ENCODE data around the gene ZNF70. TPM values are rescaled to one million over a fixed set of nuclear protein-coding genes. Genes with fewer than 3 reads are reported as not detected.

Gene ZNF70
- total and polyA plus RNA-seq, 4 donors, result 4.3 to 11.2 (median 7.7) TPM

DNA sequence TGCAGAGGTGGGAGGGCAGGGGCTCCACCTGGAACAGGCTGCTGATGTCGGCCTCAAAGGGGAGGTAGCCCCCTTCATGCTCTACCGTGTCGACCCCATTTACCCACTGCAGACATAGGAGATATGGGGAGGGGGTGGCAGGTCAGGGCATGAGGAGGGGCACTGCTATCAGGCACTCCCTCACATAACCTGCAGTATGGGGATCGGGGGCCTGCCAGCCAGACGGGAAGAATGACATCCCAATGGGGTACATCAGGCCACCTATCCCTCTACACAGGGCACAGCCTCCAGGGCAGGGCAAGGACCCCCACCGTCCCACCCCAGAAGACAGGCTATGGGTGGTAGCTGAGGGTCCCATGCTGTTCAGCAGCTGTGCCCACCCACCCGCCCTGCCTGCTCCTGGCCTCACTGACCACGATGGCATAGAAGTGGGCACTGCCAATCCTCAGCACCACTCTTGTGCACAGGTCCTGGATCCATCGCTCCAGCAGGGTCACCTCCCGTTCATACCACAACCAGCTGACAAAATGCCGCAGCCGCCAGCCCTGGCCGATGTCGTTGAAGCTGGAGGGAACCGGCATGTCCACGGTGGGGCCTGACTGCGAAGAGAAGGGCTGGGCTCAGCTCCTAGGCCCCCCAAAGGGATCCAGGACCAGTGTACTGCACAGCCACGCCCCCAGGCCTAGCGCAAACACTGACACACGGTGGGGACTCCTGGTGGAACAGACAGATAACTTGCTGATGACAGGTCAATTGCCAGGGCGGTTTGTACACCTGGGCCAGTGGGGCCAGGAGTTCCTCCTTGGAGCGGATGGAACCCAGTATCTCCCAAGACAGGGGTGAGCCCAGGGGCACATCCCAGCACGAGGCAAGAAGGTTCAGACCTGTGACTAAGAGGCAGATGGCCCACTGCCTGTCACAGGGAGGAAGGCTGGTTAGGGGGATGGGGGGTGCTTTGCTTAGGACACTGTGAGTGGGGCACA, 36.0 kb downstream of the ZNF70 start:
- H3K4me1 ChIP-seq (ENCODE audit: control insufficient read depth, insufficient read depth, low read length), result peaks cover 22% of the 10 kb centered on the region
- H3K9me3 ChIP-seq (ENCODE audit: control insufficient read depth, insufficient read depth, low read length), result no peaks in the 10 kb centered on the region
- H3K27me3 ChIP-seq (ENCODE audit: control insufficient read depth, insufficient read depth, low read length), result no peaks in the 10 kb centered on the region
- 86% methylated on average over 16 of the region's 23 CpGs for WGBS (ENCODE audit: insufficient coverage)
- DNase-seq (ENCODE audit: low read depth in 4 of 6, low spot score in 6 of 6), result no peak
- no peak overlapping the region for H3K27ac ChIP-seq (ENCODE audit: low read depth, low read length)
- peaks cover 44% of the 10 kb centered on the region for H3K36me3 ChIP-seq (ENCODE audit: control insufficient read depth, insufficient read depth, low read length)
- no peak overlapping the region for H3K4me3 ChIP-seq (ENCODE audit: low read depth, low read length)

GRCh38 chr22:23713696-23714595, 37.0 kb downstream of the ZNF70 start:
- peaks cover 22% of the 10 kb centered on the region for H3K4me1 ChIP-seq (ENCODE audit: control insufficient read depth, insufficient read depth, low read length)
- no peak overlapping the region for H3K27ac ChIP-seq (ENCODE audit: low read depth, low read length)
- H3K9me3 ChIP-seq (ENCODE audit: control insufficient read depth, insufficient read depth, low read length), result no peaks in the 10 kb centered on the region
- WGBS (ENCODE audit: insufficient coverage), result 96% methylated on average over 20 of the region's 28 CpGs
- no peak overlapping the region for H3K4me3 ChIP-seq (ENCODE audit: low read depth, low read length)
- peaks cover 47% of the 10 kb centered on the region for H3K36me3 ChIP-seq (ENCODE audit: control insufficient read depth, insufficient read depth, low read length)
- no peaks in the 10 kb centered on the region for H3K27me3 ChIP-seq (ENCODE audit: control insufficient read depth, insufficient read depth, low read length)
- no peak for DNase-seq (ENCODE audit: low read depth in 4 of 6, low spot score in 6 of 6)

- Histone ChIP-seq H3K27ac (ENCODE audit: low read depth, low read length) (no peak overlapping the region), H3K4me3 (ENCODE audit: low read depth, low read length) (no peak overlapping the region), H3K27me3 (ENCODE audit: control insufficient read depth, insufficient read depth, low read length) (no peaks in the 10 kb centered on the region), H3K9me3 (ENCODE audit: control insufficient read depth, insufficient read depth, low read length) (no peaks in the 10 kb centered on the region), H3K4me1 (ENCODE audit: control insufficient read depth, insufficient read depth, low read length) (peaks cover 18% of the 10 kb centered on the region), H3K36me3 (ENCODE audit: control insufficient read depth, insufficient read depth, low read length) (peaks cover 57% of the 10 kb centered on the region)
- no peak for DNase-seq (ENCODE audit: low read depth in 4 of 6, low spot score in 6 of 6)
- 95% methylated on average over 12 of the region's 12 CpGs for WGBS (ENCODE audit: insufficient coverage)
These were observed 38.7 kb downstream of the ZNF70 start for GRCh38 chr22:23712256-23712655.

DNA sequence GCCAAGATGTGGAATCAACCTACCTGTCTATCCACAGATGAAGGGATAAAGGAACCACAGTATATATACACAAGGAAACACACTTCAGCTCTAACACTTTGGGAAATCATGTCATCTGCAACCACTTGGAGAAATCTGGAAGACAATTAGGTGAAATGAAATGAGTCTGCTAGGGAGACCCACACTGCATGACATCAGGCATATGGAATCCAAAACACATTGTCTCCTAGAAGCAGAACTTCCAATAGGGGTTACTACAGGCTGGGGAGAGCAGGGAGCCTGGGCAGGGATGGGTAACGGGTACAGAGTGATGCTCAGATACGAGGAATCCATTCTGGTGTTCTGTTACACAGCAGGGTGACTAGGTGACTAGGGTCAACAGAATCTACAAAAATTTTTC, 41.8 kb downstream of the ZNF70 start:
- Histone ChIP-seq H3K9me3 (ENCODE audit: control insufficient read depth, insufficient read depth, low read length) (no peaks in the 10 kb centered on the region), H3K27me3 (ENCODE audit: control insufficient read depth, insufficient read depth, low read length) (no peaks in the 10 kb centered on the region), H3K4me3 (ENCODE audit: low read depth, low read length) (no peak overlapping the region), H3K4me1 (ENCODE audit: control insufficient read depth, insufficient read depth, low read length) (no peaks in the 10 kb centered on the region), H3K36me3 (ENCODE audit: control insufficient read depth, insufficient read depth, low read length) (peaks cover 55% of the 10 kb centered on the region), H3K27ac (ENCODE audit: low read depth, low read length) (no peak overlapping the region)
- 100% methylated on average over 1 of the region's 2 CpGs for WGBS (ENCODE audit: insufficient coverage)
- DNase-seq (ENCODE audit: low read depth in 4 of 6, low spot score in 6 of 6), result no peak

- Histone ChIP-seq H3K9me3 (ENCODE audit: control insufficient read depth, insufficient read depth, low read length) (no peaks in the 10 kb centered on the region), H3K4me1 (ENCODE audit: control insufficient read depth, insufficient read depth, low read length) (no peaks in the 10 kb centered on the region), H3K27ac (ENCODE audit: low read depth, low read length) (no peak overlapping the region), H3K27me3 (ENCODE audit: control insufficient read depth, insufficient read depth, low read length) (no peaks in the 10 kb centered on the region), H3K4me3 (ENCODE audit: low read depth, low read length) (no peak overlapping the region), H3K36me3 (ENCODE audit: control insufficient read depth, insufficient read depth, low read length) (peaks cover 46% of the 10 kb centered on the region)
- DNase-seq (ENCODE audit: low read depth in 4 of 6, low spot score in 6 of 6), result no peak
- whole genome bisulfite sequencing (ENCODE audit: insufficient coverage), result no CpG with 5 or more reads among the region's 1 CpG
These were observed 42.6 kb downstream of the ZNF70 start for GRCh38 chr22:23708270-23708669.

GRCh38 chr22:23705358-23705757, 45.6 kb downstream of the ZNF70 start:
- WGBS (ENCODE audit: insufficient coverage), result no CpG with 5 or more reads among the region's 3 CpGs
- no peaks in the 10 kb centered on the region for H3K4me1 ChIP-seq (ENCODE audit: control insufficient read depth, insufficient read depth, low read length)
- DNase-seq (ENCODE audit: low read depth in 4 of 6, low spot score in 6 of 6), result no peak
- no peaks in the 10 kb centered on the region for H3K27me3 ChIP-seq (ENCODE audit: control insufficient read depth, insufficient read depth, low read length)
- H3K27ac ChIP-seq (ENCODE audit: low read depth, low read length), result no peak overlapping the region
- peaks cover 30% of the 10 kb centered on the region for H3K36me3 ChIP-seq (ENCODE audit: control insufficient read depth, insufficient read depth, low read length)
- H3K4me3 ChIP-seq (ENCODE audit: low read depth, low read length), result no peak overlapping the region
- H3K9me3 ChIP-seq (ENCODE audit: control insufficient read depth, insufficient read depth, low read length), result no peaks in the 10 kb centered on the region

DNA sequence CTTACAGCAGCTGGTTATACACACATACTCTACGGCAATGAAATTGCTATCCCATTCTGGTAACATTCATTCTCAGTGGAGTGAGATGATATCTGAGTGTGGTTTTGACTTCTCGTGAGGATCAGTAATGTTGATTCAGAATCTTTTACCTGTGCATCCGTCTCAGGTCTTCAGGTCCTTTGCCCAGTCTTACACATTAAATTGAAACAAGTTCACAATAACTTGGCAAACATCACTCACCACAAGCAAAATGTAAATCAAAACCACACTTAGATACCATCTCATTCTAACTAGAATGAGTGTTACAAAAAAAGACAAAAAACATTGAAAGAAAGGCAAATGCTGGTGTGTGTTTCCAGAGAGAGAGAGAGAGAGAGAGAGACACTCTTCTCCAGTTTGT, 46.1 kb downstream of the ZNF70 start:
- Histone ChIP-seq H3K9me3 (ENCODE audit: control insufficient read depth, insufficient read depth, low read length) (no peaks in the 10 kb centered on the region), H3K4me3 (ENCODE audit: low read depth, low read length) (no peak overlapping the region), H3K27me3 (ENCODE audit: control insufficient read depth, insufficient read depth, low read length) (no peaks in the 10 kb centered on the region), H3K36me3 (ENCODE audit: control insufficient read depth, insufficient read depth, low read length) (peaks cover 28% of the 10 kb centered on the region), H3K27ac (ENCODE audit: low read depth, low read length) (no peak overlapping the region), H3K4me1 (ENCODE audit: control insufficient read depth, insufficient read depth, low read length) (no peaks in the 10 kb centered on the region)
- WGBS (ENCODE audit: insufficient coverage), result 80% methylated on average over 1 of the region's 3 CpGs
- DNase-seq (ENCODE audit: low read depth in 4 of 6, low spot score in 6 of 6), result no peak

DNA sequence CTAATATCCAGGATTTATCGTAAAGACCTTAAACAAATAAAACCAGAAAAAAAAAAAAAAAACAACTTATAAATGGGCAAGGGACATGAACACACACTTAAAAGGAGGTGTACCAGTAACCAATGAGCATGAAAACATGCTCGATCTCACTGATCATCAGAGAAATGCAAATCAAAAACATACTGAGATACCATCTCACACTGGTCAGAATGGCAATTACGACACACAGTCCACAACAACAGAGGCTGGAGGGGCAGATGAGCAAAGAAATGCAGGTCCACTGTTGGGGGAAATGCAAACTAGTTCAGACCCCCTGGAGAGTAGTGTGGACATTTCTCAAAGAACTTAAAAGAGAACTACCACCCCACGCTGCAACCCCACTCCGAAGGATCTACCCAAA, 46.9 kb downstream of the ZNF70 start:
- DNase-seq (ENCODE audit: low read depth in 4 of 6, low spot score in 6 of 6), result no peak
- Histone ChIP-seq H3K4me1 (ENCODE audit: control insufficient read depth, insufficient read depth, low read length) (no peaks in the 10 kb centered on the region), H3K9me3 (ENCODE audit: control insufficient read depth, insufficient read depth, low read length) (no peaks in the 10 kb centered on the region), H3K36me3 (ENCODE audit: control insufficient read depth, insufficient read depth, low read length) (peaks cover 26% of the 10 kb centered on the region), H3K4me3 (ENCODE audit: low read depth, low read length) (no peak overlapping the region), H3K27ac (ENCODE audit: low read depth, low read length) (no peak overlapping the region), H3K27me3 (ENCODE audit: control insufficient read depth, insufficient read depth, low read length) (no peaks in the 10 kb centered on the region)
- WGBS (ENCODE audit: insufficient coverage), result 78% methylated on average over 1 of the region's 5 CpGs

GRCh38 chr22:23700706-23701105, 50.2 kb downstream of the ZNF70 start:
- Histone ChIP-seq H3K9me3 (ENCODE audit: control insufficient read depth, insufficient read depth, low read length) (no peaks in the 10 kb centered on the region), H3K4me3 (ENCODE audit: low read depth, low read length) (no peak overlapping the region), H3K27me3 (ENCODE audit: control insufficient read depth, insufficient read depth, low read length) (no peaks in the 10 kb centered on the region), H3K4me1 (ENCODE audit: control insufficient read depth, insufficient read depth, low read length) (no peaks in the 10 kb centered on the region), H3K36me3 (ENCODE audit: control insufficient read depth, insufficient read depth, low read length) (peaks cover 38% of the 10 kb centered on the region), H3K27ac (ENCODE audit: low read depth, low read length) (no peak overlapping the region)
- 93% methylated on average over 4 of the region's 7 CpGs for WGBS (ENCODE audit: insufficient coverage)
- DNase-seq (ENCODE audit: low read depth in 4 of 6, low spot score in 6 of 6), result no peak

Measured in spinal cord (tissue), 10 donors.